ENCODE measurements around the gene HOXA2.

Gene HOXA2

DNA sequence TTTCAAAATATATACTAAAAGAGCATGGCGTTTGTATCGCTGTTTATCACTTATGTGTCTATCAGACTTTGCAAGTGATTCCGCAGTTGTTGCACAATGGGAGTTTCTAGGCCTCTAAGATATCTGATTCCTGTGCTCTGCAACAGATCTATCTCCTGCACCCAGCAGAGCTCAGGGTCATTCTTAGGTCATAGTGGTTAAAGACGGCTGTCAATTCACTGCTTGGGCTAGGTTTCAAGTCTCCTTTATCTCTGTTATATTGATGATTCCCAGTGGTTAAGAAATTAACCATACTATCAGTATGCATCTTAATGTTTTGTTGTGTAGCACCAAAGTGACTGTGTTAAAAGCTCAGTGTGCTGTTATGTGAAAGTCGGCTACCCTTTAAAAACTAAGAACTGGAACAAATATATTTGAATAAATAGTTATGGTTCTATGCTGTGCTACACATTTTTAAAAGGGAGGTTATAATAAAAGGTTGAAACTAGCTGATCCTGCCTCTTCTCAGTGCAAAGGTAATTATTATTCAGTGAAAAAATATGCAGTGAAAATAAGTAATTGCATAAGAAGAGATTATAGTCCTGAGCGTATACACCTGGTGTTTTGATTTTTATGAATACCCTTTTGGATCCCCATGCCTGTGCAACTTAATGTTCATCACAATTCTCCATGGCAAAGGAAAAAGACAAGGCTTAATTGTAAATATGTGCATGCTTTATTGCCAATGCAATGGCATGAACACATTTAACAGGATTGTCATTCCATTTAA, 30.7 kb downstream of the HOXA2 start:
- DNase-seq = no peak

DNA sequence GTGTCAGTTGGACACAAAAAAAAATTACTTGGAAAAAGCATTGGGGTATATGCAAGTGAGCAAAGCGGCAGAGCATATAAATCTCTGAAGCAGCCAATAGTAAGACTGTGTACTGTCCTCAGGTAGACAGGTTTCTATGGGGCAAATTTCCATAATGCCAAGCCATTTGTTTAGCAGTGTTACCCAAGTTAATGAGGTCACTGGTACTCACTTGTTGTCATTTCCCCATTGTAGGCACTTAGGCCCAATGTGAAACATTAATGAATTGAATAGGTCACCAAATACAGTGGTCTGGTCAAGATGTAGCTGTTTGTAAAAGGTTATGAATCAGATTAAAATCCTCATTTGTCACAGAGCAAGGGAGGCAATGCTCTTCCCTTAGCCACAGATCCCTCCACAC, 34.2 kb downstream of the HOXA2 start:
- DNase-seq = no peak

DNA sequence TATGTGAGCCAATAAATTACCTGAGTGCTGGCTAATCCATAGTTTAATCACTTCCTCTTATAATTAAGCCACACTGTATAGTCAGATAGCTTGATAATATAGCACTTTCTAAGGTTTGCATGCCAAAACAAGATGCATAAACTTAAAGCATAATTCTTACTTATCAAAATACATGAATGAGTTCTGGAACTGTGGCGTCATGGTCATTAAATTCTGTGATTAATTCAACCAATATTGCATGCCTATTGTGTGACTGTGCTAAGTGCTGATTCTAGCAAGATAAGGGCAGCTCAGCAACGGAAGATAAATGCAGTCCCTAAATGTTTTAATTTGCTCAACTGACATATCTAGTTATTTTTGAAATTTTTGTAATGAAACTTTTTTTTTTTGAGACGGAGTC, 36.3 kb downstream of the HOXA2 start:
- no peak for DNase-seq

DNA sequence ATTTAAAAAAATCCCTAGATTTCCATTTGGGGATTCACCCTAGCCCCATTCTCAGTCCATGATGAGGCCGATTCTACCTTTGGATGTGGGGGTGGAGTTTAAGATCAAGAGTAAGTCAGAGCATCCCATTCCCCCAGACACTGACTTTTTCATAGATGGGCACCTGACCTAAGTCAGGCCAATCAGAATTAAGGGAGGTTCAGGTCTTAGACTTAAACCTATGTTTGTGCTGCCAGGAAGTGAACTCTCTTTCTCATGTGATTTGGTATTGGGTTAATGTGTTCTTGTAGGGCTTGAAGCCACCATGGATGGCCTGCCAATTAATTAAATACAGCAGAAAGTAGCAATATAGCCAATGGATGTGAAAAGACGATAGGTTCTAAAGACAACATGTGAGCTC, 36.8 kb downstream of the HOXA2 start:
- no peak for DNase-seq

DNA sequence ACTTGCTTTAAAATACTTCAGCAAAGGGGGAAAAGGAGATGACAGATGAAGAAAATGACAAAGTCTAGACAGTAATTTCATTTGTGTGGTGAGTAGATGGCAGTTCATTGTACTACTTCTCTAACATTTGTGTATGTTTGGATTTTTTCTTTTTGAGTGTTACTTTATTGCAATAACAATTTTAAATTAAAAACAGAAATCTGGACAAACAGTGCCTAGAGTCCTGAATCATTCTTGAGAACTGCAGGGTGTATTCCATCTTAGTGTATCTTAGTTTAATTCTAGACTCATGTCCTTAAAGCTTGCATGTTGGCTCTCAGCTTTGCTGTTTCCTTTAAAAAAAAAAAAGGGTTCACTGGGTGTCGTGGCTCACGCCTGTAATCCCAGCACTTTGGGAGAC, 37.8 kb downstream of the HOXA2 start:
- DNase-seq = no peak

DNA sequence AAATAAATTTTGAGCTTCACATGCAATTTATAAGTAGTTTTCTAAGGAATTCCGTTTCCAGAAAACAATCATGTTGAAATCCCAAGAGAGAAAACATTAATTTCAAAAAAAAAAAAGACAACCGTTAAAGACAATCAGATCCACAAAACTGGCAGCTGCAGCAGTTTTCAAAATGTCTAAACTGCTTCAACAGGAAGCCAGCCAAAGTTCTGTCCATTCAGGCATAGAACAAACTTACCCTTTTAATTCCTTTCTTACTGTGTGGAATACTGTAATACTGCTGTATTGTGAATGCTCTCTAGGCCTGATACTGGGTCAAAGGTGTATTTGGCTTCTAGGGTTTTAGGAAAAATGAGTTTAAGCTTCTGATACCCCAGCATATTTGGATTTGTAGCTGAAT, 38.3 kb downstream of the HOXA2 start:
- DNase-seq = no peak

DNA sequence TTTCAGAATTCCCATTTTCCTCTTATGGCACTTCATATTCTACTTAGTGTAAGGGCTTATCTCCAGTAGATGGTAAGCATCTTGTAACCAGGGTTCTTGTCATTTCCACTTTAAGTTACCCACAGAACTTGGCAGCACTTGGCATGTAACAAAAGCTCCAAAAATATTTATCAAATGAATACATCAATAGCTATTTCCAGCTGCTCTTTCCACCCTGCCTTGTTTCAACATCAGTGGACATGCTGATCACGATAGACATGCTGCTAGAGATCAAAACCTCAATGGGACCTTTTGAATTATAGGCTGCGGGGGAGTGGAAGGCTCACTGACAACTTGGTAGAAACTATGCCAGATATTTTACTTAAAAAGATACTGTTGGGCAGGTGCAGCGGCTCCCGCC, 39.5 kb downstream of the HOXA2 start:
- no peak for DNase-seq

DNA sequence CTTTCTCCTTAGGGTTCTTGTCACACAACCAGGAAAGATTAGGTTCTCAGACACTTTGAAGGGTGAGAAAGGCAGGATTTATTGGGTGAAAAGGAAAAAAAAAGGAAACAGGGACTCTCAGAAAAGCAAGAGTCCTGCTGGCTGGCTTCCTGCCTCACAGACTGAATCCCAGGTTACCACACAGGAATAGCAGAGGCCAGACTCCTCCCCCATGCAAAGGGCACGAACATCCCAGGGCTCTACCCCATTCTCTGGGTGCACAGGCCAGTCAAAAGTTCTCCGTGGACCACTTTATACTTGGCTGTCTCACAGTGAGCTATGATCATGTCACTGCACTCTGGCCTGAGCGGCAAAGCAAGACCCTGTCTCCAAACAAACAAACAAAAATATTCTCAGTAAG, 49.3 kb downstream of the HOXA2 start:
- DNase-seq = no peak

DNA sequence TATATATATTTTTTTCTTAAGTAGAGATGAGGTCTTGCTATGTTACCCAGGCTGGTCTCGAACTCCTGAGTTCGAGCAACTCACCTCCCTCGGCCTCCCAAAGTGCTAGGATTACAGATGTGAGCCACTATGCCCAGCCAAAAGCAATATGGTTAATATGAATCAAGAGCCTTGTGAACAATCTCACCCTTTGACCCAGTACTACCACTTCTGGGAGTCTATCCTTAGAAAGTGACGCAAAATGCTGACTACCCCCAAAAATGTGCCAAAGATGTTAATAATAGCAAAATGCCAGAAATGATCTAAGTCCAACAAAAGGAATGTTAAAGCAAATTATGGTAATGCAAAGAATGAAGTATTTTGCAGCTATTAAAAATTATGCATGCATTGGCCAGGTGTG, 51.0 kb downstream of the HOXA2 start:
- DNase-seq = no peak

Measured in stimulated activated CD4-positive, alpha-beta T cell treated with anti-CD3 and anti-CD28 coated beads, Interleukin-4, amount 100 ng/mL, for 1 hour (primary cell).